WTC11 (cell line): ENCODE data around the gene RAI1. TPM values are rescaled to one million over a fixed set of nuclear protein-coding genes. Genes with fewer than 3 reads are reported as not detected.

ENCODE experiments used
- ATAC-seq: fragments of 200-7000 bp; cut with Tn5 transposase; 2 replicates; pipeline ENCODE4 v1.10.0; 2021; ENCODE audit warnings: mild to moderate bottlenecking, moderate library complexity
- CTCF ChIA-PET: fragments of 300-600 bp; sonication (Branson Sonifier 250); formaldehyde crosslinking; loops from one replicate; lab custom pipeline; 2021; ENCODE audit warnings: antibody characterized with exemption; lab: Charles Lee
- POLR2A ChIA-PET: fragments of 350-600 bp; sonication (Branson Sonifier 250); formaldehyde crosslinking; loops from one replicate; lab custom pipeline; 2021; ENCODE audit warnings: antibody characterized with exemption; lab: Charles Lee
- DNase-seq: peaks from one replicate; pipeline ENCODE4 v3.0.0; 2021; ENCODE audit warnings: low spot score
- H3K27ac Mint-ChIP-seq: 2 replicates; pipeline ENCODE4 v1.8.0; 2021; ENCODE audit warnings: mixed read lengths
- H3K27me3 Mint-ChIP-seq: 2 replicates; pipeline ENCODE4 v1.8.0; 2021; ENCODE audit warnings: low read depth, mild to moderate bottlenecking, moderate library complexity, mixed read lengths
- H3K36me3 Mint-ChIP-seq: 2 replicates; pipeline ENCODE4 v1.8.0; 2021; ENCODE audit warnings: mixed read lengths
- H3K4me1 Mint-ChIP-seq: 2 replicates; pipeline ENCODE4 v1.8.0; 2022; ENCODE audit warnings: mixed read lengths
- H3K4me3 Mint-ChIP-seq: 2 replicates; pipeline ENCODE4 v1.8.0; 2021; ENCODE audit warnings: mild to moderate bottlenecking, moderate library complexity, mixed read lengths
- H3K9me3 Mint-ChIP-seq: 2 replicates; pipeline ENCODE4 v1.8.0; 2021; ENCODE audit warnings: mixed read lengths
- ARID4B ChIP-seq: sonication (generic); formaldehyde crosslinking; IDR thresholded peaks from 2 replicates; pipeline ENCODE4 v1.8.0; 2023; ENCODE audit warnings: missing genetic modification reagents, mild to moderate bottlenecking, borderline replicate concordance
- CREM ChIP-seq: sonication (generic); formaldehyde crosslinking; IDR thresholded peaks from 2 replicates; pipeline ENCODE4 v1.8.1; 2022; ENCODE audit warnings: mild to moderate bottlenecking, missing genetic modification reagents, moderate library complexity
- ELF4 ChIP-seq: sonication (generic); formaldehyde crosslinking; IDR thresholded peaks from 2 replicates; pipeline ENCODE4 v1.8.1; 2022; ENCODE audit warnings: low read depth, mild to moderate bottlenecking, moderate library complexity, missing genetic modification reagents
- EMX1 ChIP-seq: fragments of 250-450 bp; sonication (Bioruptor Pico); IDR thresholded peaks from 2 replicates; pipeline ENCODE4 v1.8.0; 2021; ENCODE audit warnings: mild to moderate bottlenecking
- ESRRA ChIP-seq: sonication (generic); formaldehyde crosslinking; IDR thresholded peaks from 2 replicates; pipeline ENCODE4 v1.8.1; 2022; ENCODE audit warnings: mild to moderate bottlenecking, missing genetic modification reagents, borderline replicate concordance
- FOXJ3 ChIP-seq: sonication (generic); formaldehyde crosslinking; IDR thresholded peaks from 2 replicates; pipeline ENCODE4 v1.9.0; 2021; ENCODE audit warnings: missing genetic modification reagents, mild to moderate bottlenecking, borderline replicate concordance
- FOXP1 ChIP-seq: sonication (generic); formaldehyde crosslinking; IDR thresholded peaks from 2 replicates; pipeline ENCODE4 v1.8.0; 2022; ENCODE audit warnings: missing genetic modification reagents, mild to moderate bottlenecking, moderate library complexity, borderline replicate concordance
- FOXP4 ChIP-seq: sonication (generic); formaldehyde crosslinking; IDR thresholded peaks from 2 replicates; pipeline ENCODE4 v1.8.0; 2022; ENCODE audit warnings: mild to moderate bottlenecking, missing genetic modification reagents
- HMGA2 ChIP-seq: fragments of 250-450 bp; sonication (Bioruptor Pico); IDR thresholded peaks from 2 replicates; pipeline ENCODE4 v1.4.0; 2021; ENCODE audit warnings: mild to moderate bottlenecking, moderate library complexity
- IRF1 ChIP-seq: sonication (generic); formaldehyde crosslinking; IDR thresholded peaks from 2 replicates; pipeline ENCODE4 v1.8.0; 2023; ENCODE audit warnings: missing genetic modification reagents
- IRF2 ChIP-seq: sonication (generic); formaldehyde crosslinking; IDR thresholded peaks from 2 replicates; pipeline ENCODE4 v1.8.0; 2022; ENCODE audit warnings: low read depth, missing genetic modification reagents, borderline replicate concordance
- MXD4 ChIP-seq: fragments of 250-450 bp; sonication (Bioruptor Pico); IDR thresholded peaks from 2 replicates; pipeline ENCODE4 v1.8.0; 2021; ENCODE audit warnings: mild to moderate bottlenecking, moderate library complexity, borderline replicate concordance
- NFATC4 ChIP-seq: fragments of 250-450 bp; sonication (Bioruptor Pico); IDR thresholded peaks from 2 replicates; pipeline ENCODE4 v1.9.0; 2021; ENCODE audit warnings: mild to moderate bottlenecking
- NFE2L1 ChIP-seq: sonication (generic); formaldehyde crosslinking; IDR thresholded peaks from 2 replicates; pipeline ENCODE4 v1.8.1; 2023; ENCODE audit warnings: missing genetic modification reagents
- NR1H2 ChIP-seq: sonication (generic); formaldehyde crosslinking; IDR thresholded peaks from 2 replicates; pipeline ENCODE4 v1.9.0; 2021; ENCODE audit warnings: mild to moderate bottlenecking, moderate library complexity, missing genetic modification reagents
- NR3C1 ChIP-seq: sonication (generic); formaldehyde crosslinking; conservative IDR thresholded peaks from 2 replicates; pipeline ENCODE4 v1.8.1; 2023; ENCODE audit warnings: low read depth, mild to moderate bottlenecking, missing genetic modification reagents
- TEAD4 ChIP-seq: sonication (generic); formaldehyde crosslinking; IDR thresholded peaks from 2 replicates; pipeline ENCODE4 v1.8.0; 2022; ENCODE audit warnings: mild to moderate bottlenecking, missing genetic modification reagents
- USF1 ChIP-seq: sonication (generic); formaldehyde crosslinking; IDR thresholded peaks from 2 replicates; pipeline ENCODE4 v1.8.0; 2022; ENCODE audit warnings: mild to moderate bottlenecking, missing genetic modification reagents
- ZBTB43 ChIP-seq: sonication (generic); formaldehyde crosslinking; IDR thresholded peaks from 2 replicates; pipeline ENCODE4 v1.8.1; 2023; ENCODE audit warnings: mild to moderate bottlenecking, missing genetic modification reagents
- ZNF138 ChIP-seq: sonication (generic); formaldehyde crosslinking; conservative IDR thresholded peaks from 2 replicates; pipeline ENCODE4 v1.8.1; 2022; ENCODE audit warnings: mild to moderate bottlenecking, moderate library complexity, missing genetic modification reagents
- ZNF396 ChIP-seq: fragments of 250-450 bp; sonication (Bioruptor Pico); IDR thresholded peaks from 2 replicates; pipeline ENCODE4 v1.8.0; 2021; ENCODE audit warnings: mild to moderate bottlenecking, moderate library complexity, borderline replicate concordance
- ZNF532 ChIP-seq: fragments of 250-450 bp; sonication (Bioruptor Pico); IDR thresholded peaks from 2 replicates; pipeline ENCODE4 v1.9.0; 2021; ENCODE audit warnings: mild to moderate bottlenecking, borderline replicate concordance
- ZNF671 ChIP-seq: fragments of 250-450 bp; sonication (Bioruptor Pico); IDR thresholded peaks from 2 replicates; pipeline ENCODE4 v1.8.0; 2021; ENCODE audit warnings: mild to moderate bottlenecking
- ZSCAN18 ChIP-seq: fragments of 250-450 bp; sonication (Bioruptor Pico); IDR thresholded peaks from 2 replicates; pipeline ENCODE4 v2.1.2; 2022; ENCODE audit warnings: mild to moderate bottlenecking, moderate library complexity
- total RNA-seq: library from RNA; stranded (reverse); gene quantifications from 3 replicates; pipeline ENCODE4 v1.2.3, GENCODE V29; 2021

RAI1 gene
- total RNA-seq, 1 experiment from 2014 or later: 12.7 TPM

GRCh38 chr17:17633310-17633709, 47.9 kb upstream of the RAI1 start (continued):
- TF ChIP-seq USF1 (CRISPR knock-in tag) (no peak), NFATC4 (no peak), NR1H2 (CRISPR knock-in tag) (no peak), CREM (CRISPR knock-in tag) (no peak), ZBTB43 (CRISPR knock-in tag) (no peak), MXD4 (CRISPR knock-in tag) (no peak), ARID4B (CRISPR knock-in tag) (no peak), ZNF396 (CRISPR knock-in tag) (no peak), FOXP1 (CRISPR knock-in tag) (no peak), FOXJ3 (CRISPR knock-in tag) (no peak), ELF4 (CRISPR knock-in tag) (no peak), ZNF671 (CRISPR knock-in tag) (no peak)

- Mint-ChIP-seq H3K36me3 (no peaks in the 10 kb centered on the region), H3K4me1 (peaks cover 3% of the 10 kb centered on the region), H3K4me3 (no peak overlapping the region), H3K27ac (no peak overlapping the region), H3K27me3 (peaks cover 8% of the 10 kb centered on the region), H3K9me3 (peaks cover 9% of the 10 kb centered on the region)
- no peak for DNase-seq
- POLR2A ChIA-PET: no interaction called here
- TF ChIP-seq FOXP4 (CRISPR knock-in tag) (no peak), ZSCAN18 (CRISPR knock-in tag) (no peak), TEAD4 (no peak), HMGA2 (no peak), ZNF532 (no peak), IRF2 (CRISPR knock-in tag) (no peak), NFE2L1 (CRISPR knock-in tag) (no peak), ESRRA (CRISPR knock-in tag) (no peak), NR3C1 (CRISPR knock-in tag) (no peak), EMX1 (CRISPR knock-in tag) (no peak), IRF1 (CRISPR knock-in tag) (no peak), ZNF138 (no peak)
- CTCF ChIA-PET: interaction anchor here (0.6 kb wide), 1 partner anchor 138 kb away, joined by 3 read pairs; no protein-coding TSS in a partner anchor
- ATAC-seq: no peak
Measured at GRCh38 chr17:17635126-17635525, 46.1 kb upstream of the RAI1 start.
